Liver (tissue), 9 donors: ENCODE measurements around the gene EIF3K. TPM values are rescaled to one million over a fixed set of nuclear protein-coding genes. Genes with fewer than 3 reads are reported as not detected.

ENCODE experiments used
- DNase-seq: peaks from one replicate; pipeline ENCODE4 v3.0.0-alpha.2; 2017; ENCODE audit warnings: low spot score
- H3K27ac ChIP-seq, 2 donors: one replicate each; pipeline ENCODE4 v1.7.0; 2013; ENCODE audit warnings: inconsistent platforms in 2 of 2, low read length in 2 of 2, control low read depth in 1 of 2, low read depth in 1 of 2, mild to moderate bottlenecking in 1 of 2
- H3K27me3 ChIP-seq, 4 donors: one replicate each; pipeline versions ENCODE4 v1.6.1 to v1.7.0; 2013; ENCODE audit warnings: low read length in 3 of 4, inconsistent platforms in 1 of 4, mild to moderate bottlenecking in 1 of 4, moderate library complexity in 1 of 4; ENCODE audit not compliant: control insufficient read depth in 4 of 4, insufficient read depth in 4 of 4
- H3K36me3 ChIP-seq, 4 donors: one replicate each; pipeline versions ENCODE4 v1.6.1 to v1.7.0; 2013; ENCODE audit warnings: low read length in 3 of 4, mild to moderate bottlenecking in 3 of 4, low read depth in 1 of 4, moderate library complexity in 1 of 4; ENCODE audit not compliant: control insufficient read depth in 4 of 4, insufficient read depth in 3 of 4
- H3K4me1 ChIP-seq, 4 donors: one replicate each; pipeline versions ENCODE4 v1.6.1 to v1.7.0; 2013; ENCODE audit warnings: low read length in 3 of 4, mild to moderate bottlenecking in 3 of 4, moderate library complexity in 1 of 4; ENCODE audit not compliant: control insufficient read depth in 4 of 4, insufficient read depth in 4 of 4
- H3K4me3 ChIP-seq, 3 donors: one replicate each; pipeline versions ENCODE4 v1.6.1 to v1.7.0; 2013; ENCODE audit warnings: low read length in 3 of 3, control low read depth in 1 of 3, low read depth in 1 of 3, mild to moderate bottlenecking in 1 of 3
- H3K9ac ChIP-seq, 2 donors: one replicate each; pipeline ENCODE4 v1.7.0; 2013; ENCODE audit warnings: low read length in 2 of 2, mild to moderate bottlenecking in 2 of 2, moderate library complexity in 2 of 2, control low read depth in 1 of 2, low read depth in 1 of 2
- H3K9me3 ChIP-seq, 4 donors: one replicate each; pipeline versions ENCODE4 v1.6.1 to v1.7.0; 2013; ENCODE audit warnings: low read length in 3 of 4; ENCODE audit not compliant: control insufficient read depth in 4 of 4
- EGR1 ChIP-seq, 2 donors: IDR thresholded peaks; 2 replicates each; pipeline ENCODE4 v1.6.1; 2016 to 2018; ENCODE audit warnings: antibody characterized with exemption in 2 of 2, low read depth in 2 of 2
- FOXA1 ChIP-seq: IDR thresholded peaks from 2 replicates; pipeline ENCODE4 v1.6.1; 2016; ENCODE audit warnings: antibody characterized with exemption
- FOXA2 ChIP-seq: IDR thresholded peaks from 2 replicates; pipeline ENCODE4 v1.6.1; 2016; ENCODE audit warnings: antibody characterized with exemption
- GABPA ChIP-seq, 2 donors: IDR thresholded peaks in 1 of 2; conservative IDR thresholded peaks in 1 of 2; 2 replicates each; pipeline ENCODE4 v1.6.1; 2016; ENCODE audit warnings: antibody characterized with exemption in 2 of 2, mild to moderate bottlenecking in 1 of 2, moderate library complexity in 1 of 2
- HNF4A ChIP-seq, 2 donors: conservative IDR thresholded peaks; 2 replicates each; pipeline ENCODE4 v1.6.1; 2016; ENCODE audit warnings: antibody characterized with exemption in 2 of 2, mild to moderate bottlenecking in 2 of 2
- HNF4G ChIP-seq: IDR thresholded peaks from 2 replicates; pipeline ENCODE4 v1.6.1; 2016; ENCODE audit warnings: antibody characterized with exemption
- JUND ChIP-seq, 2 donors: IDR thresholded peaks; 2 replicates each; pipeline ENCODE4 v1.6.1; 2016; ENCODE audit warnings: antibody characterized with exemption in 2 of 2
- NR2F2 ChIP-seq: IDR thresholded peaks from 2 replicates; pipeline ENCODE4 v1.6.1; 2016; ENCODE audit warnings: antibody characterized with exemption
- RAD21 ChIP-seq, 2 donors: IDR thresholded peaks; 2 replicates each; pipeline ENCODE4 v1.6.1; 2016; ENCODE audit warnings: antibody characterized with exemption in 2 of 2, mild to moderate bottlenecking in 2 of 2
- RXRA ChIP-seq, 2 donors: IDR thresholded peaks; 2 replicates each; pipeline ENCODE4 v1.6.1; 2017 to 2018; ENCODE audit warnings: antibody characterized with exemption in 2 of 2, mild to moderate bottlenecking in 1 of 2
- SP1 ChIP-seq: IDR thresholded peaks from 2 replicates; pipeline ENCODE4 v1.6.1; 2018; ENCODE audit warnings: antibody characterized with exemption, mild to moderate bottlenecking
- TAF1 ChIP-seq: conservative IDR thresholded peaks from 2 replicates; pipeline ENCODE4 v1.6.1; 2016; ENCODE audit warnings: antibody characterized with exemption, mild to moderate bottlenecking
- YY1 ChIP-seq: IDR thresholded peaks from 2 replicates; pipeline ENCODE4 v1.6.1; 2016; ENCODE audit warnings: antibody characterized with exemption, mild to moderate bottlenecking
- WGBS: extraction: QIAGEN DNeasy Blood & Tissue Kit; methylation state at CpG from one replicate; pipeline ENCODE4 v1.1.7; 2013; 5-methylcytosine and 5-hydroxymethylcytosine counted together
- polyA plus RNA-seq, 2 donors: library from polyadenylated mRNA; stranded (reverse) in 1 of 2; unstranded in 1 of 2; fragments of 200-250 nt in 1 of 2; fragments of >200 nt in 1 of 2; fragmentation: Nextera tagmentation in 1 of 2; extraction: Ambion mirVana in 1 of 2; gene quantifications; one replicate each; pipeline versions ENCODE4 v1.2.1 to v1.2.3, GENCODE V29; 2013 to 2015
- total RNA-seq, 2 donors: library from RNA; depleted of rRNA; stranded (reverse); fragments of >200 nt; gene quantifications; one replicate each; pipeline ENCODE4 v1.2.3, GENCODE V29; 2014
- TF ChIP-seq, protein P1 (sequence below): fragments of 150-350 bp; IDR thresholded peaks from 2 replicates; pipeline ENCODE4 v1.5.1; 2017; ENCODE audit warnings: improper control_type of control experiment, low read depth, low read length; ENCODE audit not compliant: missing input control
- TF ChIP-seq, protein P2 (sequence below): IDR thresholded peaks from 2 replicates; pipeline ENCODE4 v1.6.1; 2016; ENCODE audit warnings: antibody characterized with exemption
- TF ChIP-seq, protein P3 (sequence below): IDR thresholded peaks from 2 replicates; pipeline ENCODE4 v1.6.1; 2016; ENCODE audit warnings: antibody characterized with exemption, mild to moderate bottlenecking
- TF ChIP-seq, protein P4 (sequence below): IDR thresholded peaks from 2 replicates; pipeline ENCODE4 v1.6.1; 2016; ENCODE audit warnings: antibody characterized with exemption
- TF ChIP-seq, protein P5 (sequence below): IDR thresholded peaks from 2 replicates; pipeline ENCODE4 v1.6.1; 2016; ENCODE audit warnings: antibody characterized with exemption
- donor health status: healthy.
- donor health status: healthy.
- donor health status: healthy.
- donor health status: healthy.
- donor health status: healthy.

The EIF3K gene, protein sequence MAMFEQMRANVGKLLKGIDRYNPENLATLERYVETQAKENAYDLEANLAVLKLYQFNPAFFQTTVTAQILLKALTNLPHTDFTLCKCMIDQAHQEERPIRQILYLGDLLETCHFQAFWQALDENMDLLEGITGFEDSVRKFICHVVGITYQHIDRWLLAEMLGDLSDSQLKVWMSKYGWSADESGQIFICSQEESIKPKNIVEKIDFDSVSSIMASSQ
- 100 to 1,000 TPM; 130 to 240 TPM for total RNA-seq
- 100 to 1,000 TPM; 118 to 173 TPM for polyA plus RNA-seq

DNA sequence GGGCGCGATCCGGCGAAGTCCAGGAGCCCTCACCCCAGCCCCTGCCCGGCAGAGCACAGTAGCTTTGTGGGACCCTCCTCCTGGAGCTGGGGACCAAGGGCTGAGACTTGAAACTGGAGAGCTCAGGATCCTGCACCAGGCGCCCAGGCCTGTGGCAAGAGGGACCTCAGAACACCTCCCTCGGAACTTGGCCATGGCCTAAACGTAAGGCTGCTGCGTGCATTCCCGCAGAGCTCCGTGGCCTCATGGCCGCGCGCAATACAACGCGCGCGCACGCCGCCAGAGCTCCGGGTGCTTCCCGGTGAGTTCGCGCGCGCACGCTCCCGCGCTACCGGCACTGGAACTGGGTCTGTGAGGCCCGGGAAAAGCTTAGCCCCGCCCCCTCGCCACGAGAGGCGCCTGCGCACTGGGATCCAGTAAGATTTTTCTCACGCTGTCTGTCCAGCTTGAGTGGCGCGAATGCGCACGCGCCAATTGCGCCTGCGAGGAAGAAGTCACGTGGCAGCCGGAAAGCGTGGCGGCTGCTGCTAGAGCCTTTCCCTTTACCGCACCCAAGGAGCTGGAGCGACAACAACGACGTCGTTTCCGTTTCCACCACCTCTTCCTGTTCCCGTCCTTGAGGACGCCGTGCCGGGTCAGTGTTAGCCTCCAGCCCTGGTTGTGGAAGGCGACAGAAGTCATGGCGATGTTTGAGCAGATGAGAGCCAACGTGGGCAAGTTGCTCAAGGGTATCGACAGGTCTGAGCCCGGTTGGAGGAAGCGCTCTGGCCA, at the start of gene EIF3K:
Gene EIF3K (plus strand): TSS at position 599 of the 771 bp plus-strand sequence. CDS start 81 bp downstream, at position 680.
- 1% methylated on average over 64 of the region's 64 CpGs for WGBS
- Histone ChIP-seq H3K4me1 (peaks cover 2 to 20% (median 15%) of the 10 kb centered on the region in 4 donors), H3K36me3 (peaks cover 2 to 29% (median 19%) of the 10 kb centered on the region in 4 donors), H3K27me3 (no peaks in the 10 kb centered on the region), H3K9ac (peak within 1 kb of the TSS; percentile 84 to 96), H3K27ac (peak within 1 kb of the TSS; percentile 60 to 83), H3K9me3 (no peaks in the 10 kb centered on the region), H3K4me3 (peak within 1 kb of the TSS; percentile 71 to 100 (median 96))
- DNase-seq: peak; percentile 100
- TF ChIP-seq GABPA (IDR thresholded peaks at IDR 0.05 in 1 of 2, conservative IDR thresholded peaks at IDR 0.05 in 1 of 2): peak; percentile 81 to 99
- TF ChIP-seq, protein P1, sequence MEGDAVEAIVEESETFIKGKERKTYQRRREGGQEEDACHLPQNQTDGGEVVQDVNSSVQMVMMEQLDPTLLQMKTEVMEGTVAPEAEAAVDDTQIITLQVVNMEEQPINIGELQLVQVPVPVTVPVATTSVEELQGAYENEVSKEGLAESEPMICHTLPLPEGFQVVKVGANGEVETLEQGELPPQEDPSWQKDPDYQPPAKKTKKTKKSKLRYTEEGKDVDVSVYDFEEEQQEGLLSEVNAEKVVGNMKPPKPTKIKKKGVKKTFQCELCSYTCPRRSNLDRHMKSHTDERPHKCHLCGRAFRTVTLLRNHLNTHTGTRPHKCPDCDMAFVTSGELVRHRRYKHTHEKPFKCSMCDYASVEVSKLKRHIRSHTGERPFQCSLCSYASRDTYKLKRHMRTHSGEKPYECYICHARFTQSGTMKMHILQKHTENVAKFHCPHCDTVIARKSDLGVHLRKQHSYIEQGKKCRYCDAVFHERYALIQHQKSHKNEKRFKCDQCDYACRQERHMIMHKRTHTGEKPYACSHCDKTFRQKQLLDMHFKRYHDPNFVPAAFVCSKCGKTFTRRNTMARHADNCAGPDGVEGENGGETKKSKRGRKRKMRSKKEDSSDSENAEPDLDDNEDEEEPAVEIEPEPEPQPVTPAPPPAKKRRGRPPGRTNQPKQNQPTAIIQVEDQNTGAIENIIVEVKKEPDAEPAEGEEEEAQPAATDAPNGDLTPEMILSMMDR: no peak
- TF ChIP-seq YY1: peak; percentile 93
- TF ChIP-seq, protein P2, sequence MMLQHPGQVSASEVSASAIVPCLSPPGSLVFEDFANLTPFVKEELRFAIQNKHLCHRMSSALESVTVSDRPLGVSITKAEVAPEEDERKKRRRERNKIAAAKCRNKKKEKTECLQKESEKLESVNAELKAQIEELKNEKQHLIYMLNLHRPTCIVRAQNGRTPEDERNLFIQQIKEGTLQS: no peak
- TF ChIP-seq SP1: peak; percentile 53
- TF ChIP-seq JUND (IDR thresholded peaks at IDR 0.05): peak in 1 of 2 donors; percentile 41
- peak; percentile 27 to 48 for TF ChIP-seq RXRA (IDR thresholded peaks at IDR 0.05)
- TF ChIP-seq FOXA1: peak; percentile 66
- TF ChIP-seq RAD21 (IDR thresholded peaks at IDR 0.05): peak; percentile 21 to 46
- TF ChIP-seq, protein P3, sequence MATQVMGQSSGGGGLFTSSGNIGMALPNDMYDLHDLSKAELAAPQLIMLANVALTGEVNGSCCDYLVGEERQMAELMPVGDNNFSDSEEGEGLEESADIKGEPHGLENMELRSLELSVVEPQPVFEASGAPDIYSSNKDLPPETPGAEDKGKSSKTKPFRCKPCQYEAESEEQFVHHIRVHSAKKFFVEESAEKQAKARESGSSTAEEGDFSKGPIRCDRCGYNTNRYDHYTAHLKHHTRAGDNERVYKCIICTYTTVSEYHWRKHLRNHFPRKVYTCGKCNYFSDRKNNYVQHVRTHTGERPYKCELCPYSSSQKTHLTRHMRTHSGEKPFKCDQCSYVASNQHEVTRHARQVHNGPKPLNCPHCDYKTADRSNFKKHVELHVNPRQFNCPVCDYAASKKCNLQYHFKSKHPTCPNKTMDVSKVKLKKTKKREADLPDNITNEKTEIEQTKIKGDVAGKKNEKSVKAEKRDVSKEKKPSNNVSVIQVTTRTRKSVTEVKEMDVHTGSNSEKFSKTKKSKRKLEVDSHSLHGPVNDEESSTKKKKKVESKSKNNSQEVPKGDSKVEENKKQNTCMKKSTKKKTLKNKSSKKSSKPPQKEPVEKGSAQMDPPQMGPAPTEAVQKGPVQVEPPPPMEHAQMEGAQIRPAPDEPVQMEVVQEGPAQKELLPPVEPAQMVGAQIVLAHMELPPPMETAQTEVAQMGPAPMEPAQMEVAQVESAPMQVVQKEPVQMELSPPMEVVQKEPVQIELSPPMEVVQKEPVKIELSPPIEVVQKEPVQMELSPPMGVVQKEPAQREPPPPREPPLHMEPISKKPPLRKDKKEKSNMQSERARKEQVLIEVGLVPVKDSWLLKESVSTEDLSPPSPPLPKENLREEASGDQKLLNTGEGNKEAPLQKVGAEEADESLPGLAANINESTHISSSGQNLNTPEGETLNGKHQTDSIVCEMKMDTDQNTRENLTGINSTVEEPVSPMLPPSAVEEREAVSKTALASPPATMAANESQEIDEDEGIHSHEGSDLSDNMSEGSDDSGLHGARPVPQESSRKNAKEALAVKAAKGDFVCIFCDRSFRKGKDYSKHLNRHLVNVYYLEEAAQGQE: peak; percentile 54
- TF ChIP-seq, protein P4, sequence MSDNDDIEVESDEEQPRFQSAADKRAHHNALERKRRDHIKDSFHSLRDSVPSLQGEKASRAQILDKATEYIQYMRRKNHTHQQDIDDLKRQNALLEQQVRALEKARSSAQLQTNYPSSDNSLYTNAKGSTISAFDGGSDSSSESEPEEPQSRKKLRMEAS: peak; percentile 99
- no peak for TF ChIP-seq FOXA2
- TF ChIP-seq TAF1: peak; percentile 61
- TF ChIP-seq NR2F2: no peak
- TF ChIP-seq HNF4A (conservative IDR thresholded peaks at IDR 0.05): peak in 1 of 2 donors; percentile 17
- TF ChIP-seq, protein P5, sequence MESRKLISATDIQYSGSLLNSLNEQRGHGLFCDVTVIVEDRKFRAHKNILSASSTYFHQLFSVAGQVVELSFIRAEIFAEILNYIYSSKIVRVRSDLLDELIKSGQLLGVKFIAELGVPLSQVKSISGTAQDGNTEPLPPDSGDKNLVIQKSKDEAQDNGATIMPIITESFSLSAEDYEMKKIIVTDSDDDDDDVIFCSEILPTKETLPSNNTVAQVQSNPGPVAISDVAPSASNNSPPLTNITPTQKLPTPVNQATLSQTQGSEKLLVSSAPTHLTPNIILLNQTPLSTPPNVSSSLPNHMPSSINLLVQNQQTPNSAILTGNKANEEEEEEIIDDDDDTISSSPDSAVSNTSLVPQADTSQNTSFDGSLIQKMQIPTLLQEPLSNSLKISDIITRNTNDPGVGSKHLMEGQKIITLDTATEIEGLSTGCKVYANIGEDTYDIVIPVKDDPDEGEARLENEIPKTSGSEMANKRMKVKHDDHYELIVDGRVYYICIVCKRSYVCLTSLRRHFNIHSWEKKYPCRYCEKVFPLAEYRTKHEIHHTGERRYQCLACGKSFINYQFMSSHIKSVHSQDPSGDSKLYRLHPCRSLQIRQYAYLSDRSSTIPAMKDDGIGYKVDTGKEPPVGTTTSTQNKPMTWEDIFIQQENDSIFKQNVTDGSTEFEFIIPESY: peak; percentile 96
- TF ChIP-seq HNF4G: no peak
- peak in 1 of 2 donors; percentile 90 for TF ChIP-seq EGR1 (IDR thresholded peaks at IDR 0.05; ENCODE audit: low read depth in 2 of 2)
